H1 (cell line): Measurements from ENCODE around the gene ZNF281. TPM values are rescaled to one million over a fixed set of nuclear protein-coding genes. Genes with fewer than 3 reads are reported as not detected.

Experiments
- CTCF ChIA-PET: fragments of 300-600 bp; sonication (Branson Sonifier 250); formaldehyde crosslinking; loops from one replicate; lab custom pipeline; 2021; ENCODE audit not compliant: partially characterized antibody; lab: Charles Lee
- POLR2A ChIA-PET: fragments of 300-600 bp; sonication (Branson Sonifier 250); formaldehyde crosslinking; loops from one replicate; lab custom pipeline; 2021; ENCODE audit warnings: inconsistent platforms; ENCODE audit not compliant: partially characterized antibody; lab: Charles Lee
- DNase-seq, 2 experiments: peaks; one replicate each; pipeline versions ENCODE4 v3.0.0 to v3.0.0-alpha.2; 2010 to 2022; ENCODE audit warnings: low spot score in 2 of 2, low read depth in 1 of 2, mixed read lengths in 1 of 2
- FAIRE-seq: peaks from 2 replicates; lab custom pipeline; 2011; peaks lifted over from hg19 to GRCh38; lab: Jason Lieb, UNC
- H2AFZ ChIP-seq: 2 replicates; pipeline ENCODE4 v1.8.1; 2012; ENCODE audit warnings: low read length, inconsistent platforms
- H2AK5ac ChIP-seq: 2 replicates; pipeline ENCODE4 v1.6.1; 2013; ENCODE audit warnings: low read depth, low read length
- H2BK120ac ChIP-seq: replicated peaks from 2 replicates; pipeline ENCODE3; 2013; ENCODE audit warnings: low read depth, low read length, inconsistent platforms
- H2BK12ac ChIP-seq: 2 replicates; pipeline ENCODE4 v1.6.1; 2013; ENCODE audit warnings: low read depth, low read length
- H2BK15ac ChIP-seq: 2 replicates; pipeline ENCODE4 v1.6.1; 2013; ENCODE audit warnings: low read length
- H2BK20ac ChIP-seq: 2 replicates; pipeline ENCODE4 v1.6.1; 2013; ENCODE audit warnings: low read length
- H2BK5ac ChIP-seq: 2 replicates; pipeline ENCODE4 v1.6.1; 2013; ENCODE audit warnings: low read depth, low read length
- H3K14ac ChIP-seq: 2 replicates; pipeline ENCODE4 v1.6.1; 2013; ENCODE audit warnings: inconsistent platforms; ENCODE audit not compliant: insufficient read length
- H3K18ac ChIP-seq: 2 replicates; pipeline ENCODE4 v1.6.1; 2013; ENCODE audit warnings: low read length; ENCODE audit errors: extremely low read depth
- H3K23ac ChIP-seq: 2 replicates; pipeline ENCODE4 v1.6.1; 2013; ENCODE audit warnings: inconsistent platforms; ENCODE audit not compliant: insufficient read length
- H3K23me2 ChIP-seq: 2 replicates; pipeline ENCODE4 v1.6.1; 2013; ENCODE audit warnings: low read depth, low read length
- H3K27ac ChIP-seq: 2 replicates; pipeline ENCODE4 v1.6.1; 2011; ENCODE audit warnings: low read depth, low read length, inconsistent platforms
- H3K27me3 ChIP-seq, 4 experiments: replicated peaks in 1 of 4; 1 replicate in 1 of 4; 2 replicates in 3 of 4; pipeline versions ENCODE4 v1.6.1 to v1.8.1; 2011 to 2013; ENCODE audit warnings: low read length in 3 of 4, mild to moderate bottlenecking in 3 of 4, inconsistent platforms in 2 of 4, mixed read lengths in 2 of 4, moderate library complexity in 1 of 4; ENCODE audit not compliant: control insufficient read depth in 3 of 4, insufficient read depth in 3 of 4; ENCODE audit errors: extremely low read depth in 1 of 4
- H3K36me3 ChIP-seq, 4 experiments: 2 replicates each; pipeline versions ENCODE4 v1.6.1 to v1.8.1; 2011 to 2013; ENCODE audit warnings: mild to moderate bottlenecking in 4 of 4, low read length in 3 of 4, moderate library complexity in 2 of 4, control low read depth in 1 of 4, inconsistent platforms in 1 of 4; ENCODE audit not compliant: insufficient read depth in 4 of 4, control insufficient read depth in 2 of 4
- H3K4ac ChIP-seq: replicated peaks from 2 replicates; pipeline ENCODE3; 2013; ENCODE audit warnings: low read length, low read depth, mixed read lengths, inconsistent platforms; ENCODE audit not compliant: insufficient read length
- H3K4me1 ChIP-seq, 4 experiments: replicated peaks in 1 of 4; 1 replicate in 1 of 4; 2 replicates in 3 of 4; pipeline versions ENCODE4 v1.6.1 to v1.8.1; 2011 to 2013; ENCODE audit warnings: low read length in 3 of 4, inconsistent platforms in 2 of 4, mixed read lengths in 1 of 4; ENCODE audit not compliant: insufficient read depth in 4 of 4, control insufficient read depth in 3 of 4
- H3K4me2 ChIP-seq, 2 experiments: 2 replicates each; pipeline versions ENCODE4 v1.6.1 to v1.8.1; 2011 to 2013; ENCODE audit warnings: low read depth in 2 of 2, low read length in 2 of 2, control low read depth in 1 of 2, inconsistent platforms in 1 of 2, mild to moderate bottlenecking in 1 of 2; ENCODE audit not compliant: insufficient read depth in 1 of 2
- H3K4me3 ChIP-seq, 4 experiments: fragments of 200-600, 300-600 bp in 1 of 4; sonication (generic), shearing (Covaris generic), sonication (Bioruptor Twin) in 1 of 4; 2 replicates each; pipeline versions ENCODE4 v1.5.1 to v1.8.1; 2011 to 2016; ENCODE audit warnings: low read length in 4 of 4, low read depth in 3 of 4, control low read depth in 2 of 4, inconsistent platforms in 2 of 4, mild to moderate bottlenecking in 2 of 4, mixed read lengths in 1 of 4, moderate library complexity in 1 of 4; ENCODE audit not compliant: insufficient read depth in 2 of 4; ENCODE audit errors: extremely low read depth in 1 of 4
- H3K56ac ChIP-seq: replicated peaks from 2 replicates; pipeline ENCODE3; 2013; ENCODE audit warnings: low read depth, mild to moderate bottlenecking, mixed read lengths, low read length, inconsistent platforms; ENCODE audit not compliant: insufficient read length
- H3K79me1 ChIP-seq: 2 replicates; pipeline ENCODE4 v1.6.1; 2013; ENCODE audit warnings: low read depth, low read length, control low read depth
- H3K79me2 ChIP-seq, 2 experiments: 2 replicates each; pipeline versions ENCODE4 v1.6.1 to v1.8.1; 2012 to 2013; ENCODE audit warnings: low read length in 2 of 2, mild to moderate bottlenecking in 2 of 2, inconsistent platforms in 1 of 2; ENCODE audit not compliant: insufficient read depth in 2 of 2, control insufficient read depth in 1 of 2
- H3K9ac ChIP-seq, 4 experiments: replicated peaks in 1 of 4; 1 replicate in 1 of 4; 2 replicates in 3 of 4; pipeline versions ENCODE4 v1.6.1 to v1.8.1; 2011 to 2013; ENCODE audit warnings: low read depth in 3 of 4, low read length in 3 of 4, control low read depth in 2 of 4, mild to moderate bottlenecking in 2 of 4, moderate library complexity in 2 of 4, inconsistent platforms in 1 of 4; ENCODE audit errors: extremely low read depth in 1 of 4
- H3K9me3 ChIP-seq, 2 experiments: 2 replicates each; pipeline versions ENCODE4 v1.6.1 to v1.8.1; 2012 to 2013; ENCODE audit warnings: mild to moderate bottlenecking in 2 of 2, moderate library complexity in 2 of 2, control low read depth in 1 of 2, inconsistent platforms in 1 of 2, low read depth in 1 of 2, low read length in 1 of 2, mixed read lengths in 1 of 2; ENCODE audit not compliant: insufficient read depth in 2 of 2
- H4K20me1 ChIP-seq, 2 experiments: replicated peaks in 1 of 2; 2 replicates each; pipeline versions ENCODE3 to v1.8.1; 2011 to 2013; ENCODE audit warnings: inconsistent platforms in 2 of 2, low read length in 2 of 2, mild to moderate bottlenecking in 1 of 2; ENCODE audit not compliant: insufficient read depth in 2 of 2, control insufficient read depth in 1 of 2
- H4K5ac ChIP-seq: 2 replicates; pipeline ENCODE4 v1.6.1; 2013; ENCODE audit warnings: low read length, low read depth, mixed read lengths, inconsistent platforms; ENCODE audit not compliant: insufficient read length
- H4K8ac ChIP-seq: 2 replicates; pipeline ENCODE4 v1.8.0; 2013; ENCODE audit warnings: mild to moderate bottlenecking, moderate library complexity, low read length, inconsistent platforms; ENCODE audit not compliant: insufficient read depth; ENCODE audit errors: extremely low read depth
- H4K91ac ChIP-seq: replicated peaks from 2 replicates; pipeline ENCODE3; 2013; ENCODE audit warnings: low read length, mixed read lengths, inconsistent platforms; ENCODE audit not compliant: insufficient read length
- CBX8 ChIP-seq: fragments of 300-800, 300-1000 bp; sonication (generic); IDR thresholded peaks from 2 replicates; pipeline ENCODE4 v1.7.1; 2016; ENCODE audit warnings: low read depth, low read length, borderline replicate concordance
- CHD2 ChIP-seq: IDR thresholded peaks from 2 replicates; pipeline ENCODE4 v1.6.1; 2012; ENCODE audit warnings: low read length, improper control_type of control experiment
- CTCF ChIP-seq, 3 experiments: IDR thresholded peaks; 1 replicate in 2 of 3; 2 replicates in 1 of 3; pipeline versions ENCODE4 v1.5.1 to v1.6.1; 2011; ENCODE audit warnings: low read length in 3 of 3, mild to moderate bottlenecking in 3 of 3, inconsistent platforms in 2 of 3, low read depth in 1 of 3, moderate library complexity in 1 of 3; ENCODE audit not compliant: insufficient read depth in 1 of 3; ENCODE audit errors: control extremely low read depth in 1 of 3
- JUN ChIP-seq: IDR thresholded peaks from 2 replicates; pipeline ENCODE4 v1.6.1; 2011; ENCODE audit warnings: low read depth, mild to moderate bottlenecking, improper control_type of control experiment, low read length
- KDM1A ChIP-seq: fragments of 200-600, 300-600 bp; sonication (generic); IDR thresholded peaks from 2 replicates; pipeline ENCODE4 v1.7.1; 2016; ENCODE audit warnings: mild to moderate bottlenecking, low read length, borderline replicate concordance
- MAFK ChIP-seq: IDR thresholded peaks from 2 replicates; pipeline ENCODE4 v1.6.1; 2012; ENCODE audit warnings: low read depth, mild to moderate bottlenecking, improper control_type of control experiment, low read length
- NRF1 ChIP-seq: IDR thresholded peaks from 2 replicates; pipeline ENCODE4 v1.6.1; 2011; ENCODE audit warnings: mild to moderate bottlenecking, low read depth, low read length, improper control_type of control experiment
- POU5F1 ChIP-seq: IDR thresholded peaks from 2 replicates; pipeline ENCODE4 v1.6.1; 2011; ENCODE audit warnings: low read depth, mild to moderate bottlenecking, low read length, moderate library complexity
- RXRA ChIP-seq: IDR thresholded peaks from 2 replicates; pipeline ENCODE4 v1.6.1; 2011; ENCODE audit warnings: low read depth, mild to moderate bottlenecking, low read length, moderate library complexity; ENCODE audit not compliant: insufficient read depth
- SAP30 ChIP-seq: fragments of 300-600 bp; sonication (generic); IDR thresholded peaks from 2 replicates; pipeline ENCODE4 v1.7.1; 2012; ENCODE audit warnings: low read length, moderate library complexity, mild to moderate bottlenecking, inconsistent platforms; ENCODE audit not compliant: insufficient read depth, insufficient replicate concordance
- SUZ12 ChIP-seq: fragments of 200-600 bp; sonication (generic); IDR thresholded peaks from 2 replicates; pipeline ENCODE4 v1.6.1; 2012; ENCODE audit warnings: mild to moderate bottlenecking, inconsistent platforms, low read length, moderate library complexity, mixed read lengths
- TCF12 ChIP-seq: IDR thresholded peaks from 2 replicates; pipeline ENCODE4 v1.6.1; 2011; ENCODE audit warnings: low read depth, mild to moderate bottlenecking, low read length
- WGBS, 2 experiments: shearing (Covaris generic) in 1 of 2; methylation state at CpG; one replicate each; pipeline versions ENCODE4 v1.1.6 to v1.1.7; 2013 to 2015; ENCODE audit warnings: low lambda C conversion rate in 2 of 2, mixed read lengths in 2 of 2, inconsistent platforms in 1 of 2, low coverage in 1 of 2, missing lambda C conversion rate in 1 of 2; ENCODE audit not compliant: insufficient replicate concordance in 2 of 2, insufficient coverage in 1 of 2, insufficient read length in 1 of 2; ENCODE audit errors: extremely low coverage in 1 of 2, missing lambda C conversion rate in 1 of 2; 5-methylcytosine and 5-hydroxymethylcytosine counted together
- polyA plus RNA-seq, 7 experiments: library from polyadenylated mRNA; depleted of rRNA in 3 of 7; stranded (reverse) in 5 of 7; unstranded in 2 of 7; fragments of >200 nt in 5 of 7; fragments of 200-250 nt in 2 of 7; gene quantifications; 1 replicate in 5 of 7; 2 replicates in 1 of 7; 4 replicates in 1 of 7; pipeline versions ENCODE4 v1.2.1 to v1.2.3, GENCODE V29; 2011 to 2013; ENCODE audit warnings: missing spikeins in 2 of 7, mixed read lengths in 2 of 7
- total RNA-seq: library from RNA; stranded (reverse); fragmentation: NEBNext Ultra II Directional; extraction: Animal tissue kit (Norgen Biotek cat#: 25700); gene quantifications from 2 replicates; pipeline ENCODE4 v1.2.1, GENCODE V29; 2021

ZNF281 gene
- total and polyA plus RNA-seq, 2 of the 8 experiments (the other 6 are each of a cell fraction or from before 2014, with no cell fraction given) = 19.5 to 61.4 TPM

- Histone ChIP-seq H4K8ac (no peak overlapping the region), H3K9me3 (no peaks in the 10 kb centered on the region), H3K23me2 (no peaks in the 10 kb centered on the region; the same call in 1 of the 2 replicates), H3K4me3 (no peak overlapping the region), H3K79me2 (no peaks in the 10 kb centered on the region), H2AFZ (no peak overlapping the region), H3K56ac (no peak overlapping the region), H3K23ac (no peak overlapping the region), H3K4ac (no peak overlapping the region), H2BK12ac (no peak overlapping the region), H3K79me1 (no peaks in the 10 kb centered on the region), H2BK5ac (no peak overlapping the region), H2BK120ac (no peak overlapping the region), H4K91ac (no peak overlapping the region), H3K27me3 (no peaks in the 10 kb centered on the region), H3K14ac (no peak overlapping the region), H4K5ac (no peak overlapping the region), H3K18ac (no peak overlapping the region), H3K4me1 (peaks cover 2 to 15% (median 8%) of the 10 kb centered on the region in 4 experiments; a peak in 5 of 7 replicates), H3K4me2 (no peak overlapping the region), H3K27ac (no peak overlapping the region), H3K9ac (no peak overlapping the region), H2BK15ac (no peak overlapping the region), H4K20me1 (no peaks in the 10 kb centered on the region), H3K36me3 (no peaks in the 10 kb centered on the region), H2AK5ac (no peak overlapping the region), H2BK20ac (no peak overlapping the region)
- 68% methylated on average over 1 of the region's 1 CpG; no CpG with 5 or more reads in 1 of the 2 experiments for WGBS, 2 experiments
- POLR2A ChIA-PET = interaction anchor here (0.9 to 1.6 kb wide), 4 partner anchors 13 to 31 kb away, joined by 3 to 4 read pairs (median 4); partner anchors contain the start of gene ZNF281
- CTCF ChIA-PET = interaction anchor here (1.0 to 5.7 kb wide), 3 partner anchors 12 to 42 kb away, joined by 3 to 36 read pairs (median 4); no protein-coding TSS in a partner anchor
- no peak for FAIRE-seq
- no peak for DNase-seq
- no peak for TF ChIP-seq CTCF (IDR thresholded peaks at IDR 0.05; ENCODE audit: control extremely low read depth in 1 of 3, insufficient read depth in 1 of 3, low read depth in 1 of 3, low read length in 3 of 3)
- no peak for TF ChIP-seq CHD2
- TF ChIP-seq CBX8 = no peak
- TF ChIP-seq MAFK = no peak
- TF ChIP-seq POU5F1 = no peak
- TF ChIP-seq JUN = no peak
- TF ChIP-seq NRF1 = no peak
- no peak for TF ChIP-seq RXRA
- no peak for TF ChIP-seq SUZ12
- no peak for TF ChIP-seq SAP30
- TF ChIP-seq KDM1A = no peak
- no peak for TF ChIP-seq TCF12
Observed at GRCh38 chr1:200378096-200378495, 31.7 kb downstream of the ZNF281 start.
